ENCODE data around the gene TRIM59.

GRCh38 chr3:160403028-160403545, 46.5 kb downstream of the TRIM59 start:
- TF ChIP-seq, protein P1, sequence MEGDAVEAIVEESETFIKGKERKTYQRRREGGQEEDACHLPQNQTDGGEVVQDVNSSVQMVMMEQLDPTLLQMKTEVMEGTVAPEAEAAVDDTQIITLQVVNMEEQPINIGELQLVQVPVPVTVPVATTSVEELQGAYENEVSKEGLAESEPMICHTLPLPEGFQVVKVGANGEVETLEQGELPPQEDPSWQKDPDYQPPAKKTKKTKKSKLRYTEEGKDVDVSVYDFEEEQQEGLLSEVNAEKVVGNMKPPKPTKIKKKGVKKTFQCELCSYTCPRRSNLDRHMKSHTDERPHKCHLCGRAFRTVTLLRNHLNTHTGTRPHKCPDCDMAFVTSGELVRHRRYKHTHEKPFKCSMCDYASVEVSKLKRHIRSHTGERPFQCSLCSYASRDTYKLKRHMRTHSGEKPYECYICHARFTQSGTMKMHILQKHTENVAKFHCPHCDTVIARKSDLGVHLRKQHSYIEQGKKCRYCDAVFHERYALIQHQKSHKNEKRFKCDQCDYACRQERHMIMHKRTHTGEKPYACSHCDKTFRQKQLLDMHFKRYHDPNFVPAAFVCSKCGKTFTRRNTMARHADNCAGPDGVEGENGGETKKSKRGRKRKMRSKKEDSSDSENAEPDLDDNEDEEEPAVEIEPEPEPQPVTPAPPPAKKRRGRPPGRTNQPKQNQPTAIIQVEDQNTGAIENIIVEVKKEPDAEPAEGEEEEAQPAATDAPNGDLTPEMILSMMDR (IDR thresholded peaks at IDR 0.05; ENCODE audit: insufficient read depth, low read length): no peak
- TF ChIP-seq SPI1 (IDR thresholded peaks at IDR 0.05; ENCODE audit: borderline replicate concordance, low read depth) (no peak), POLR2AphosphoS5 (IDR thresholded peaks at IDR 0.05; ENCODE audit: low read depth) (no peak), GABPA (IDR thresholded peaks at IDR 0.05; ENCODE audit: low read depth) (no peak), REST (IDR thresholded peaks at IDR 0.05; ENCODE audit: insufficient replicate concordance, low read depth) (no peak)
